GM11168 (cell line): ENCODE measurements around the gene MCC.

ENCODE experiments used
- in situ Hi-C: fragments of 300-500 bp; cut with MboI; formaldehyde crosslinking; loops from one replicate; pipeline ENCODE4 v1.12.0; 2022; ENCODE audit warnings: low sequenced_read_pairs; ENCODE audit not compliant: unreplicated experiment

Gene MCC

GRCh38 chr5:113236536-113237288, 251.5 kb downstream of the MCC start:
- in situ Hi-C loops = no loop called here

- in situ Hi-C loops = no loop called here
These were observed 252.4 kb downstream of the MCC start for GRCh38 chr5:113235884-113236283.

GRCh38 chr5:113234546-113234945, 253.7 kb downstream of the MCC start:
- in situ Hi-C loops = no loop called here

- in situ Hi-C loops = no loop called here
These were observed 254.6 kb downstream of the MCC start for GRCh38 chr5:113233606-113234005.

- in situ Hi-C loops = no loop called here
These were observed 255.6 kb downstream of the MCC start for GRCh38 chr5:113232667-113233066.

GRCh38 chr5:113232221-113232620, 256.0 kb downstream of the MCC start:
- in situ Hi-C loops = no loop called here

- in situ Hi-C loops = no loop called here
These were observed 256.6 kb downstream of the MCC start for GRCh38 chr5:113231653-113232000.

- in situ Hi-C loops = no loop called here
These were observed 257.3 kb downstream of the MCC start for GRCh38 chr5:113230711-113231652.

- in situ Hi-C loops = no loop called here
These were observed 260.5 kb downstream of the MCC start for GRCh38 chr5:113227798-113228197.

- in situ Hi-C loops = no loop called here
These were observed 262.0 kb downstream of the MCC start for GRCh38 chr5:113226116-113226736.

- in situ Hi-C loops = no loop called here
These were observed 263.0 kb downstream of the MCC start for GRCh38 chr5:113225259-113225658.

- in situ Hi-C loops = no loop called here
These were observed 263.6 kb downstream of the MCC start for GRCh38 chr5:113224605-113225065.

- in situ Hi-C loops = no loop called here
These were observed 264.2 kb downstream of the MCC start for GRCh38 chr5:113223831-113224604.

- in situ Hi-C loops = no loop called here
These were observed 264.9 kb downstream of the MCC start for GRCh38 chr5:113223315-113223714.

- in situ Hi-C loops = no loop called here
These were observed 266.7 kb downstream of the MCC start for GRCh38 chr5:113221294-113222176.

GRCh38 chr5:113219695-113220094, 268.6 kb downstream of the MCC start:
- in situ Hi-C loops = no loop called here

- in situ Hi-C loops = no loop called here
These were observed 269.2 kb downstream of the MCC start for GRCh38 chr5:113218906-113219517.

- in situ Hi-C loops = no loop called here
These were observed 270.1 kb downstream of the MCC start for GRCh38 chr5:113218200-113218599.
